Heart left ventricle (tissue), 13 donors: ENCODE measurements around the gene OXCT1.

Experiments used
- CTCF ChIP-seq, 12 donors: fragments of 200-600 bp; sonication (generic) in 4 of 12; IDR thresholded peaks; one replicate each; pipeline versions ENCODE4 v1.5.0 to v1.8.0; 2018 to 2022; ENCODE audit warnings: antibody characterized with exemption in 12 of 12, mild to moderate bottlenecking in 5 of 12
- POLR2A ChIP-seq, 2 donors: fragments of 450-650 bp; IDR thresholded peaks; one replicate each; pipeline ENCODE4 v1.6.1; 2017; ENCODE audit warnings: antibody characterized with exemption in 2 of 2, mild to moderate bottlenecking in 2 of 2, moderate library complexity in 2 of 2
- donor health status: ischemic (EF 13 %, LVEDD 7.1; RV severe dilation, severe dysfunction).
- donor health status: DM: no; HTN: yes; CAD: no.
- donor health status: DM: no; HTN: no; CAD: no.
- donor health status: ischemic (EF 25% LVEDD 6.9; RV normal size, moderate dysfunction).
- donor health status: ischemic (EF 25% LVEDD 5.7; RV mildly dilated, moderate dysfunction).
- donor health status: ischemic (EF 35%, LVEDD 5.7; RV mildly dilated, moderate dysfunction).
- donor health status: nonischemic (EF 11% LVEDD 7.7; RV severe dilation, severe dysfunction).
- donor health status: DM: yes; HTN: yes; CAD: no.
- donor health status: PGD.
- donor health status: ischemic (EF 29% LVEDD 5.4; RV normal size, mild dysfunction).
- donor health status: nonischemic (EF 23%, LVEDD 6.1; RV moderate dilation, normal function).

GRCh38 chr5:41751867-41752266, 118.4 kb downstream of the OXCT1 start:
- TF ChIP-seq CTCF (IDR thresholded peaks at IDR 0.05) (no peak), POLR2A (IDR thresholded peaks at IDR 0.05) (no peak)
